Rectal smooth muscle tissue (tissue), 1 donor: ENCODE data around the gene ZC3H7B.

ENCODE experiments used
- H3K27ac ChIP-seq: one replicate; pipeline ENCODE4 v1.7.0; 2013; ENCODE audit warnings: low read depth, low read length, inconsistent platforms
- H3K27me3 ChIP-seq: one replicate; pipeline ENCODE4 v1.7.0; 2013; ENCODE audit warnings: low read length; ENCODE audit not compliant: control insufficient read depth, insufficient read depth
- H3K36me3 ChIP-seq: one replicate; pipeline ENCODE4 v1.7.0; 2013; ENCODE audit warnings: low read length; ENCODE audit not compliant: control insufficient read depth, insufficient read depth
- H3K4me1 ChIP-seq: one replicate; pipeline ENCODE4 v1.7.0; 2013; ENCODE audit warnings: low read length; ENCODE audit not compliant: control insufficient read depth, insufficient read depth
- H3K4me3 ChIP-seq: one replicate; pipeline ENCODE4 v1.7.0; 2013; ENCODE audit warnings: low read length
- H3K9ac ChIP-seq: one replicate; pipeline ENCODE4 v1.7.0; 2013; ENCODE audit warnings: low read length

The ZC3H7B gene

DNA sequence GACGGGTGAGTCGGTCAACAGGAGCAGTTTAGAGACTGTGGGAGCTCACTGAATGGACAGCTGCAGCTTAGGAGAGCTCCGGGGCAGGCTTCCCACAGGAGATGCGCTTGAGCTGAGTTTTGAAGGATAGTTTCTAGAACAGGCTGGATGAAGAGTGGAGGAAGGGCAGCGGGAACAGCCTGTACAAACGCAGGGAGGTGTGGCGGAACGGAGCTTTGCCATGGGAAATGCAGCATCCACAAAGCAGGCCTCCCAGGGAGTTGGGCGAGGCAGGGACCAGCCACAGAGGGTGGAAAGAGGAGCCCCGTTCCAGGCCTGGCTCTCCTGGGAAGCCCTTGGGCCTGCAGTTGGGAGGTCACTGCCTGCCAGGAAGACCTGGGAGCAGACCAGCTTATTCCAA lies 53.7 kb downstream of the ZC3H7B start:
- no peak overlapping the region for H3K4me3 ChIP-seq
- H3K27ac ChIP-seq, result no peak overlapping the region
- H3K4me1 ChIP-seq, result no peaks in the 10 kb centered on the region
- H3K36me3 ChIP-seq, result peaks cover 35% of the 10 kb centered on the region
- no peak overlapping the region for H3K9ac ChIP-seq
- no peaks in the 10 kb centered on the region for H3K27me3 ChIP-seq

DNA sequence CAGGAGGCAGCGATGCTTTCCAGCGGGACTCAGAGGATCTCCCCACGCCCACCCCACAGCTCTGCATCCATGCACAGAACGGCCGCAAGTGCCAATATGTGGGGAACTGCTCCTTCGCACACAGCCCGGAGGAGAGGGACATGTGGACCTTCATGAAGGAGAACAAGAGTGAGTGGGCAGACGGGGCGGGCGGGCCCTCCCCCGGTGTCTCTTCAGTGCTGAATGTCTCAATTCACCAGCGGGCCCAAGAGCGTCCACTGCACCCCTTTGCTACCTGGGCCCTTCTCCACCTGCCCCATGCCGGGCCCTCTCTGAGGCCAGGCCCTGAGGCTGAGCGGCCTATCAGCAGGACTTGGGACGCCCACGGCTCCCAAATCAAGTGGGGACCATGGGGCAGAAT lies 54.6 kb downstream of the ZC3H7B start:
- Histone ChIP-seq H3K27ac (no peak overlapping the region), H3K27me3 (no peaks in the 10 kb centered on the region), H3K9ac (no peak overlapping the region), H3K4me3 (no peak overlapping the region), H3K36me3 (peaks cover 32% of the 10 kb centered on the region), H3K4me1 (no peaks in the 10 kb centered on the region)

GRCh38 chr22:41356430-41357028 lies 55.2 kb downstream of the ZC3H7B start:
- H3K27me3 ChIP-seq, result no peaks in the 10 kb centered on the region
- H3K9ac ChIP-seq, result no peak overlapping the region
- H3K4me1 ChIP-seq, result no peaks in the 10 kb centered on the region
- no peak overlapping the region for H3K4me3 ChIP-seq
- H3K27ac ChIP-seq, result no peak overlapping the region
- peaks cover 32% of the 10 kb centered on the region for H3K36me3 ChIP-seq

GRCh38 chr22:41357191-41357590 lies 55.9 kb downstream of the ZC3H7B start:
- Histone ChIP-seq H3K27ac (no peak overlapping the region), H3K9ac (no peak overlapping the region), H3K4me1 (no peaks in the 10 kb centered on the region), H3K4me3 (no peak overlapping the region), H3K36me3 (peaks cover 30% of the 10 kb centered on the region), H3K27me3 (no peaks in the 10 kb centered on the region)

GRCh38 chr22:41358927-41359326 lies 57.6 kb downstream of the ZC3H7B start:
- Histone ChIP-seq H3K36me3 (peaks cover 24% of the 10 kb centered on the region), H3K27ac (no peak overlapping the region), H3K27me3 (no peaks in the 10 kb centered on the region), H3K9ac (no peak overlapping the region), H3K4me1 (no peaks in the 10 kb centered on the region), H3K4me3 (no peak overlapping the region)

GRCh38 chr22:41359376-41359775 lies 58.1 kb downstream of the ZC3H7B start:
- Histone ChIP-seq H3K4me1 (no peaks in the 10 kb centered on the region), H3K4me3 (no peak overlapping the region), H3K9ac (no peak overlapping the region), H3K27me3 (no peaks in the 10 kb centered on the region), H3K36me3 (peaks cover 23% of the 10 kb centered on the region), H3K27ac (no peak overlapping the region)

- Histone ChIP-seq H3K27me3 (no peaks in the 10 kb centered on the region), H3K36me3 (peaks cover 21% of the 10 kb centered on the region), H3K9ac (no peak overlapping the region), H3K4me1 (no peaks in the 10 kb centered on the region), H3K4me3 (no peak overlapping the region), H3K27ac (no peak overlapping the region)
Observed at GRCh38 chr22:41360126-41360525, 58.8 kb downstream of the ZC3H7B start.

DNA sequence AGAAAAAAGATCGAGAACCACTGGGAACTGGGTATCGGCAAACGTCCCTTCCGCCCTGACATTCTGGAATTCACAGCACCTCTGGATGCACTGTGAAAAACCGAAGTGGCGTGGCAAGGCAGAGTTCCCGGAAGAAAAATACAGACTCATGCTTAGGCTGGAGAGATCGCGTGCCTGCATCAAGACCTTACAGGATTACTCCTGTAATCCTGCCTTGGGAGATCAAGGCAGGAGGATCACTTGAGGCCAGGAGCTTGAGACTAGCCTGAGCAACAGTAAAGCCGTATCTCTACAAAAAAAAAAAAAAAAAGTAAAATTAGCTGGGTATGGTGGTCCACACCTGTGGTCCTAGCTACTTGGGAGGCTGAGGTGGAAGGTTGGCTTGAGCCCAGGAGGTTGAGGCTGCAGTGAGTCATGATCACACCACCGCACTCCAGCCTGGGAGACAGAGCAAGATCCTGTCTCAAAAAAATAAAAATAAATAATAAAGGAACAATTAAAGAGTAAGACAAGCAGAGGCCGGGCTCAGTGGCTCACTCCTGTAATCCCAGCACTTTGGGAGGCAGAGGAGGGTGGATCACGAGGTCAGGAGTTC lies 60.5 kb downstream of the ZC3H7B start:
- no peak overlapping the region for H3K4me3 ChIP-seq
- no peak overlapping the region for H3K27ac ChIP-seq
- peaks cover 4% of the 10 kb centered on the region for H3K4me1 ChIP-seq
- peaks cover 8% of the 10 kb centered on the region for H3K36me3 ChIP-seq
- H3K9ac ChIP-seq, result no peak overlapping the region
- no peaks in the 10 kb centered on the region for H3K27me3 ChIP-seq

- peaks cover 6% of the 10 kb centered on the region for H3K4me1 ChIP-seq
- H3K4me3 ChIP-seq, result no peak overlapping the region
- no peak overlapping the region for H3K27ac ChIP-seq
- H3K27me3 ChIP-seq, result no peaks in the 10 kb centered on the region
- H3K36me3 ChIP-seq, result peaks cover 5% of the 10 kb centered on the region
- H3K9ac ChIP-seq, result no peak overlapping the region
Observed at GRCh38 chr22:41362615-41363014, 61.3 kb downstream of the ZC3H7B start.

DNA sequence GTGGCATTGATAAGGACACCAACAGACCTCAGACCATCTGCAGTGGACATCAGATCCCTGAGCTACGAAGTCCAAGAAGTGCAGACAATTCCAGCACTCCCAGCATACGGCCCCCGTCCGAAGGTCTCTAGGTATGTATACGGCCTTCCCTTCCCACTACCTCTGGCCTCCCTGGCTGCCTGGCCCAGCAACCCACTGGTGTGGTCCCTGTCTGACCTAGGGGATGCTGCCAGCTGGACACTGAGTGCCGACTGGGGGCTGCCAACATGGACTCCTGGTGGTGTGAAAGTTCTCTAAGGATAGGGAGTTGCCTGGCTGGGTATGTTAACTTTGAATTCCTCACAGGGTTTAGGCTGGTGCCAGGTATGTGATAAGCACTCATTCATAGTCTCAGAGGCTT lies 62.9 kb downstream of the ZC3H7B start:
- peaks cover 11% of the 10 kb centered on the region for H3K4me1 ChIP-seq
- H3K9ac ChIP-seq, result no peak overlapping the region
- H3K27ac ChIP-seq, result no peak overlapping the region
- no peaks in the 10 kb centered on the region for H3K27me3 ChIP-seq
- no peaks in the 10 kb centered on the region for H3K36me3 ChIP-seq
- no peak overlapping the region for H3K4me3 ChIP-seq

DNA sequence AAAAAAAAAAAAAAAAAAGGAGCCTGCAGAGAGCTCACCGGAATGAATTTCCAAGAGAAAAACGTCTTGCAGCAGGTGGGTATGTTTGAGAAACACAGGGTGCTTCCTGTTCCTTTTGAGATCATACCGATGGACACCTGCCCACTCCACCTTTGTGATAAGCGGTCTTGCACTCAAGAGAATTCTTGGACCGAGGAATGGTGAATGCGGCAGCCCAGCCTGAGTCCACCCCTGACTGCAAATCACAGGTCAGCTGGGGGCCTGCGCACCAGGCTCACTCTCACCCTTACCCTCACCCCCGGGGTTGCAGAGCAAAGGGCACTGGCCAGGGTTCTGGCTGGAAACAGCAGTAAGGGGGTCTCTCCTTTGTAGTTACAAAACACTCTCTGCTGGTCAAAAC lies 63.6 kb downstream of the ZC3H7B start:
- Histone ChIP-seq H3K4me1 (peaks cover 12% of the 10 kb centered on the region), H3K36me3 (no peaks in the 10 kb centered on the region), H3K4me3 (no peak overlapping the region), H3K9ac (no peak overlapping the region), H3K27me3 (no peaks in the 10 kb centered on the region), H3K27ac (no peak overlapping the region)

GRCh38 chr22:41365425-41365824 lies 64.1 kb downstream of the ZC3H7B start:
- Histone ChIP-seq H3K27ac (no peak overlapping the region), H3K36me3 (no peaks in the 10 kb centered on the region), H3K27me3 (no peaks in the 10 kb centered on the region), H3K9ac (no peak overlapping the region), H3K4me1 (peaks cover 12% of the 10 kb centered on the region), H3K4me3 (no peak overlapping the region)

DNA sequence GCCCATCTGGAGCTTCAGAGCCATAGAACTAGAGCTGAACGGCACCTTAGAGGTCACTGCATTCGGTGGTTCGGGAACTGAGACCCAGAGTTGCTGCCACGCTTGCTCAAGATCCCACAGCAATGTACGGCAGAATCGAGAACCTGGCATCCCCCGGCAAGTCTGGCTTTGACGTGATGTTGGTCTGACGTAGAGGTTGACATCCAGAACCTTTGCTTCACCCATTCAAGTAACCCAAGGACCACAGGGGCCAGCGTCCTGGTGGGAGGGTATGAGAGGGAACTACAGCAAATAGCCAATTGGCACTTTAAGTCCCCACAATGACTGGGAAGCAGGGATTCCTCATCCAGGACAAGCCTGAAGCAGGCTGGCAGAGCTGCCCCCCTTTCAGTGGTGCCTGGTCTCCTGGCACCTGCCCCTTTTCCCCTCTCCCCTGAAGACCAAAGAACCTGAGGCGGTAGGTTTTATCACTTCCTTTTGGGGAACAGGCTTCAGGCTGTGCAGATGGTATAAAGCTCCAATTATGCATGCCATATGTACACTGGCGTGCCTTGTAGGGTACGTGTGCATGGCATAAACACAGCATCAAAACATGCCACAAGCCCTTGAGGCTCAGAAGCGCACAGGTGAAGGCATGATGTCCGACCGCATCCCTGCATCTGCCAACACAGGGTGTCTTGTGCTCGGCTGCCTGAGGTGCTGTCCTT lies 65.2 kb downstream of the ZC3H7B start:
- Histone ChIP-seq H3K36me3 (no peaks in the 10 kb centered on the region), H3K4me1 (peaks cover 12% of the 10 kb centered on the region), H3K27ac (peak overlapping the region; percentile 76), H3K4me3 (peak overlapping the region; percentile 58), H3K27me3 (no peaks in the 10 kb centered on the region), H3K9ac (no peak overlapping the region)
